HG03469 (cell line): ENCODE data around the gene STC2.

Experiments used
- ATAC-seq: cut with Tn5 transposase; IDR thresholded peaks from one replicate; pipeline ENCODE4 v1.9.1; 2021; ENCODE audit warnings: mild to moderate bottlenecking, moderate library complexity, moderate number of reproducible peaks; ENCODE audit not compliant: unreplicated experiment

The STC2 gene

GRCh38 chr5:173314166-173314952 is 13.9 kb downstream of the STC2 start:
- ATAC-seq = no peak

- no peak for ATAC-seq
Observed at GRCh38 chr5:173313351-173313801, 14.8 kb downstream of the STC2 start.

- no peak for ATAC-seq
Observed at GRCh38 chr5:173312821-173313220, 15.4 kb downstream of the STC2 start.

GRCh38 chr5:173311818-173312585 is 16.2 kb downstream of the STC2 start:
- ATAC-seq = no peak

GRCh38 chr5:173310861-173311785 is 17.1 kb downstream of the STC2 start:
- no peak for ATAC-seq

- no peak for ATAC-seq
Observed at GRCh38 chr5:173310218-173310769, 17.9 kb downstream of the STC2 start.

GRCh38 chr5:173309731-173310130 is 18.5 kb downstream of the STC2 start:
- no peak for ATAC-seq

- ATAC-seq = no peak
Observed at GRCh38 chr5:173308226-173308625, 20.0 kb downstream of the STC2 start.

GRCh38 chr5:173307695-173308094 is 20.5 kb downstream of the STC2 start:
- ATAC-seq = no peak

GRCh38 chr5:173306695-173307094 is 21.5 kb downstream of the STC2 start:
- ATAC-seq = no peak

- no peak for ATAC-seq
Observed at GRCh38 chr5:173304591-173304988, 23.6 kb downstream of the STC2 start.

- no peak for ATAC-seq
Observed at GRCh38 chr5:173303878-173304590, 24.2 kb downstream of the STC2 start.

GRCh38 chr5:173302546-173303155 is 25.6 kb downstream of the STC2 start:
- ATAC-seq = no peak

GRCh38 chr5:173301695-173302545 is 26.3 kb downstream of the STC2 start:
- ATAC-seq = no peak

GRCh38 chr5:173300389-173301047 is 27.7 kb downstream of the STC2 start:
- no peak for ATAC-seq

- no peak for ATAC-seq
Observed at GRCh38 chr5:173299820-173300219, 28.4 kb downstream of the STC2 start.

- no peak for ATAC-seq
Observed at GRCh38 chr5:173298213-173298926, 29.8 kb downstream of the STC2 start.

- ATAC-seq = no peak
Observed at GRCh38 chr5:173297813-173298212, 30.4 kb downstream of the STC2 start.
